CD14-positive monocyte (primary cell): Measurements from ENCODE around the gene IFT25. TPM values are rescaled to one million over a fixed set of nuclear protein-coding genes. Genes with fewer than 3 reads are reported as not detected.
"Not testable (repeated sequence)": the region's sequence is repeated elsewhere in the genome, so short reads cannot be mapped to it uniquely, and the experiment has no call there.

Experiments used
- DNase-seq, 3 donors: peaks; one replicate each; pipeline ENCODE4 v3.0.0-alpha.2; 2011 to 2022
- H2AFZ ChIP-seq: 2 replicates; pipeline ENCODE4 v1.6.0; 2012; ENCODE audit warnings: mild to moderate bottlenecking, low read depth, low read length, inconsistent platforms; ENCODE audit not compliant: insufficient read depth, poor library complexity, severe bottlenecking
- H3K27ac ChIP-seq, 2 donors: 1 replicate in 1 of 2; 2 replicates in 1 of 2; pipeline ENCODE4 v1.5.1; 2012 to 2013; ENCODE audit warnings: low read length in 2 of 2, control low read depth in 1 of 2, inconsistent platforms in 1 of 2, low read depth in 1 of 2, mild to moderate bottlenecking in 1 of 2
- H3K27me3 ChIP-seq, 2 donors: one replicate each; pipeline versions ENCODE4 v1.6.0 to v1.6.1; 2011 to 2013; ENCODE audit warnings: low read length in 2 of 2; ENCODE audit not compliant: control insufficient read depth in 2 of 2, insufficient read depth in 2 of 2
- H3K36me3 ChIP-seq, 2 donors: replicated peaks in 1 of 2; 1 replicate in 1 of 2; 2 replicates in 1 of 2; pipeline versions ENCODE4 v1.5.1 to v1.6.1; 2012 to 2013; ENCODE audit warnings: low read length in 2 of 2, control low read depth in 1 of 2, inconsistent platforms in 1 of 2, mild to moderate bottlenecking in 1 of 2; ENCODE audit not compliant: insufficient read depth in 2 of 2, control insufficient read depth in 1 of 2
- H3K4me1 ChIP-seq, 2 donors: 1 replicate in 1 of 2; 2 replicates in 1 of 2; pipeline versions ENCODE4 v1.5.1 to v1.6.1; 2012 to 2013; ENCODE audit warnings: low read length in 2 of 2, control low read depth in 1 of 2, inconsistent platforms in 1 of 2, mild to moderate bottlenecking in 1 of 2, moderate library complexity in 1 of 2; ENCODE audit not compliant: insufficient read depth in 2 of 2, control insufficient read depth in 1 of 2
- H3K4me2 ChIP-seq: replicated peaks from 2 replicates; pipeline ENCODE3; 2012; ENCODE audit warnings: low read length, moderate library complexity, mild to moderate bottlenecking; ENCODE audit not compliant: poor library complexity, severe bottlenecking; ENCODE audit errors: extremely low read depth
- H3K4me3 ChIP-seq, 3 experiments: fragments of 200-600 bp in 1 of 3; sonication (generic) in 1 of 3; replicated peaks in 1 of 3; 1 replicate in 2 of 3; 2 replicates in 1 of 3; pipeline ENCODE4 v1.5.1; 2011 to 2013; ENCODE audit warnings: low read length in 3 of 3, mild to moderate bottlenecking in 3 of 3, control low read depth in 2 of 3, low read depth in 2 of 3, inconsistent platforms in 1 of 3, moderate library complexity in 1 of 3
- H3K79me2 ChIP-seq: 2 replicates; pipeline ENCODE4 v1.6.0; 2012; ENCODE audit warnings: mild to moderate bottlenecking, control low read depth, inconsistent platforms, low read length, moderate library complexity; ENCODE audit not compliant: insufficient read depth
- H3K9ac ChIP-seq: 2 replicates; pipeline ENCODE4 v1.6.0; 2017; ENCODE audit warnings: low read length, mild to moderate bottlenecking; ENCODE audit not compliant: insufficient read depth, poor library complexity, severe bottlenecking
- H3K9me3 ChIP-seq, 2 donors: replicated peaks in 1 of 2; 1 replicate in 1 of 2; 2 replicates in 1 of 2; pipeline versions ENCODE4 v1.5.1 to v1.6.1; 2012 to 2013; ENCODE audit warnings: low read length in 2 of 2, control low read depth in 1 of 2; ENCODE audit not compliant: control insufficient read depth in 1 of 2, insufficient read depth in 1 of 2
- H4K20me1 ChIP-seq: 2 replicates; pipeline ENCODE4 v1.6.0; 2012; ENCODE audit warnings: mild to moderate bottlenecking, low read length, control low read depth, moderate library complexity; ENCODE audit not compliant: insufficient read depth
- H3K27ac Mint-ChIP-seq, 7 donors: one replicate each; pipeline ENCODE4 v1.8.0; 2020; ENCODE audit warnings: mild to moderate bottlenecking in 7 of 7, mixed read lengths in 7 of 7, moderate library complexity in 6 of 7, inconsistent platforms in 2 of 7
- H3K27me3 Mint-ChIP-seq, 3 donors: one replicate each; pipeline ENCODE4 v1.8.0; 2021 to 2022; ENCODE audit warnings: low read depth in 3 of 3, mild to moderate bottlenecking in 3 of 3, mixed read lengths in 3 of 3, moderate library complexity in 3 of 3, inconsistent platforms in 1 of 3
- H3K36me3 Mint-ChIP-seq, 2 donors: one replicate each; pipeline ENCODE4 v1.8.0; 2020; ENCODE audit warnings: mixed read lengths in 2 of 2, inconsistent platforms in 1 of 2, mild to moderate bottlenecking in 1 of 2
- H3K4me1 Mint-ChIP-seq: one replicate; pipeline ENCODE4 v1.8.0; 2020; ENCODE audit warnings: mild to moderate bottlenecking, mixed read lengths
- H3K4me3 Mint-ChIP-seq, 2 donors: one replicate each; pipeline ENCODE4 v1.8.0; 2020; ENCODE audit warnings: mild to moderate bottlenecking in 2 of 2, mixed read lengths in 2 of 2, moderate library complexity in 1 of 2
- H3K9me3 Mint-ChIP-seq, 7 donors: one replicate each; pipeline ENCODE4 v1.8.0; 2020 to 2022; ENCODE audit warnings: mixed read lengths in 7 of 7, mild to moderate bottlenecking in 6 of 7, moderate library complexity in 6 of 7, inconsistent platforms in 2 of 7
- CTCF ChIP-seq: fragments of 200-600 bp; IDR thresholded peaks from one replicate; pipeline ENCODE4 v1.8.0; 2022; ENCODE audit warnings: antibody characterized with exemption, mild to moderate bottlenecking
- WGBS: methylation state at CpG from one replicate; pipeline ENCODE4 v1.1.5; 2013; ENCODE audit warnings: missing lambda C conversion rate; ENCODE audit not compliant: insufficient coverage; 5-methylcytosine and 5-hydroxymethylcytosine counted together
- intact Hi-C, 2 donors: fragments of 100-400 bp; cut with micrococcal nuclease; formaldehyde crosslinking; loops; one replicate each; pipeline versions ENCODE4 v1.15.0 to v1.15.1; 2023
- polyA plus RNA-seq, 3 donors: library from polyadenylated mRNA; depleted of rRNA in 1 of 3; unstranded in 2 of 3; stranded (reverse) in 1 of 3; fragments of 300-500 nt in 2 of 3; fragments of >200 nt in 1 of 3; fragmentation: Illumina TruSeq in 2 of 3; gene quantifications; 1 replicate in 2 of 3; 2 replicates in 1 of 3; pipeline ENCODE4 v1.2.3, GENCODE V29; 2012 to 2021

Gene IFT25
- polyA plus RNA-seq, 3 donors = 17.1 to 30.6 (median 27.8) TPM

- no peak for TF ChIP-seq CTCF
- 80% methylated on average over 1 of the region's 7 CpGs for WGBS
- Histone ChIP-seq H2AFZ (no peak overlapping the region), H4K20me1 (no peaks in the 10 kb centered on the region), H3K9me3 (no peaks in the 10 kb centered on the region), H3K36me3 (peaks cover 0 to 3% of the 10 kb centered on the region in 2 donors), H3K4me1 (peaks cover 0 to 3% of the 10 kb centered on the region in 2 donors), H3K4me2 (no peak overlapping the region), H3K9ac (no peak overlapping the region), H3K79me2 (no peaks in the 10 kb centered on the region), H3K27ac (no peak overlapping the region), H3K27me3 (no peaks in the 10 kb centered on the region), H3K4me3 (no peak overlapping the region)
- H3K27ac Mint-ChIP-seq = no peak overlapping the region
- no peak for DNase-seq
- H3K4me3 Mint-ChIP-seq = no peak overlapping the region
- peaks cover 0 to 6% of the 10 kb centered on the region in 2 donors for H3K36me3 Mint-ChIP-seq
- H3K9me3 Mint-ChIP-seq = no peaks in the 10 kb centered on the region
- intact Hi-C loops = no loop called here
- H3K27me3 Mint-ChIP-seq = no peaks in the 10 kb centered on the region
- peaks cover 15% of the 10 kb centered on the region for H3K4me1 Mint-ChIP-seq
These were observed 30.4 kb upstream of the IFT25 start for GRCh38 chr1:53975861-53976260.

- Mint-ChIP-seq H3K9me3 (no peaks in the 10 kb centered on the region), H3K27ac (no peak overlapping the region), H3K4me3 (no peak overlapping the region), H3K27me3 (no peaks in the 10 kb centered on the region), H3K36me3 (peaks cover 30% of the 10 kb centered on the region in 2 donors), H3K4me1 (peaks cover 4% of the 10 kb centered on the region)
- 100% methylated on average over 1 of the region's 2 CpGs for WGBS
- intact Hi-C loops = no loop called here
- Histone ChIP-seq H2AFZ (no peak overlapping the region), H3K27ac (no peak overlapping the region), H3K79me2 (no peaks in the 10 kb centered on the region), H3K4me3 (no peak overlapping the region), H3K36me3 (peaks cover 16 to 30% of the 10 kb centered on the region in 2 donors), H3K4me1 (no peaks in the 10 kb centered on the region), H3K4me2 (no peak overlapping the region), H4K20me1 (no peaks in the 10 kb centered on the region), H3K27me3 (no peaks in the 10 kb centered on the region), H3K9me3 (no peaks in the 10 kb centered on the region), H3K9ac (no peak overlapping the region)
- no peak for DNase-seq
- no peak for TF ChIP-seq CTCF
These were observed 26.2 kb upstream of the IFT25 start for GRCh38 chr1:53971718-53972117.

- H3K36me3 Mint-ChIP-seq = peaks cover 42 to 43% of the 10 kb centered on the region in 2 donors
- H3K9me3 Mint-ChIP-seq, H3K4me2 ChIP-seq, H3K4me1 ChIP-seq, H3K27me3 Mint-ChIP-seq, DNase-seq, H4K20me1 ChIP-seq, H3K4me3 ChIP-seq, H3K27ac ChIP-seq, H2AFZ ChIP-seq, H3K27me3 ChIP-seq, H3K27ac Mint-ChIP-seq, H3K79me2 ChIP-seq, H3K4me3 Mint-ChIP-seq, H3K9ac ChIP-seq, intact Hi-C loops, H3K9me3 ChIP-seq, H3K4me1 Mint-ChIP-seq: not testable (repeated sequence)
- H3K36me3 ChIP-seq = peaks cover 18 to 47% of the 10 kb centered on the region in 2 donors
- 100% methylated on average over 1 of the region's 2 CpGs for WGBS
These were observed 23.8 kb upstream of the IFT25 start for GRCh38 chr1:53969323-53969722.
